Sigmoid colon (tissue), 7 donors: ENCODE results near the gene GFOD2. TPM values are rescaled to one million over a fixed set of nuclear protein-coding genes. Genes with fewer than 3 reads are reported as not detected.
A peak's percentile ranks its signal among the peaks of the same experiment; 100 is the strongest.

Experiments used
- DNase-seq: peaks from one replicate; pipeline ENCODE4 v3.0.0-alpha.2; 2019
- H3K27ac ChIP-seq, 4 donors: fragments of 200-600 bp; sonication (generic); one replicate each; pipeline ENCODE4 v1.5.1; 2016 to 2019; ENCODE audit warnings: mild to moderate bottlenecking in 1 of 4
- H3K27me3 ChIP-seq, 3 donors: fragments of 200-600 bp; sonication (generic); one replicate each; pipeline ENCODE4 v1.5.1; 2019; ENCODE audit warnings: mild to moderate bottlenecking in 1 of 3
- H3K36me3 ChIP-seq, 4 donors: fragments of 200-600 bp; sonication (generic); one replicate each; pipeline ENCODE4 v1.5.1; 2016 to 2019
- H3K4me1 ChIP-seq, 4 donors: fragments of 200-600 bp; sonication (generic); one replicate each; pipeline ENCODE4 v1.5.1; 2017 to 2019
- H3K4me3 ChIP-seq, 4 donors: fragments of 200-600 bp; sonication (generic); one replicate each; pipeline ENCODE4 v1.5.1; 2017 to 2019; ENCODE audit warnings: mild to moderate bottlenecking in 2 of 4, moderate library complexity in 1 of 4
- H3K9me3 ChIP-seq, 4 donors: fragments of 200-600 bp in 3 of 4; sonication (generic) in 3 of 4; one replicate each; pipeline versions ENCODE4 v1.5.1 to v1.6.1; 2013 to 2019
- CTCF ChIP-seq, 4 experiments: fragments of 450-650 bp in 3 of 4; fragments of 200-600 bp in 1 of 4; IDR thresholded peaks; one replicate each; pipeline ENCODE4 v1.5.1; 2016 to 2019; ENCODE audit warnings: antibody characterized with exemption in 4 of 4, mild to moderate bottlenecking in 3 of 4, moderate library complexity in 2 of 4
- EP300 ChIP-seq, 4 donors: sonication (generic); formaldehyde crosslinking; IDR thresholded peaks; one replicate each; pipeline ENCODE4 v1.6.1; 2017; ENCODE audit warnings: antibody characterized with exemption in 4 of 4
- POLR2A ChIP-seq, 2 donors: fragments of 450-650 bp; IDR thresholded peaks; one replicate each; pipeline ENCODE4 v1.6.1; 2016; ENCODE audit warnings: antibody characterized with exemption in 2 of 2, mild to moderate bottlenecking in 2 of 2, moderate library complexity in 2 of 2
- POLR2AphosphoS5 ChIP-seq, 4 donors: sonication (generic); formaldehyde crosslinking; IDR thresholded peaks; one replicate each; pipeline ENCODE4 v1.6.1; 2017; ENCODE audit warnings: antibody characterized with exemption in 4 of 4
- WGBS, 2 donors: extraction: QIAGEN DNeasy Blood & Tissue Kit; methylation state at CpG; one replicate each; pipeline ENCODE4 v1.1.7; 2013; 5-methylcytosine and 5-hydroxymethylcytosine counted together
- intact Hi-C: fragments of 100-400 bp; cut with DNase I; formaldehyde crosslinking; loops from one replicate; pipeline ENCODE4 v1.15.1; 2023
- polyA plus RNA-seq, 3 donors: library from polyadenylated mRNA; stranded (reverse); fragments of 200-250 nt; gene quantifications; one replicate each; pipeline ENCODE4 v1.2.3, GENCODE V29; 2013
- total RNA-seq, 4 donors: library from RNA; depleted of rRNA; stranded (reverse); fragments of >200 nt; gene quantifications; one replicate each; pipeline ENCODE4 v1.1.0, GENCODE V29; 2016
- donor health status: healthy with polysubstance abuse.
- donor health status: Bipolar disorder and iron deficiency.
- donor health status: healthy.

GFOD2 gene
- total and polyA plus RNA-seq, 7 donors = 8.1 to 19.5 (median 13.8) TPM

GRCh38 chr16:67709050-67709449 lies 10.1 kb downstream of the GFOD2 start:
- Histone ChIP-seq H3K27me3 (no peaks in the 10 kb centered on the region), H3K9me3 (no peaks in the 10 kb centered on the region), H3K4me1 (no peaks in the 10 kb centered on the region), H3K27ac (no peak overlapping the region), H3K4me3 (no peak overlapping the region), H3K36me3 (no peaks in the 10 kb centered on the region)
- peak; percentile 18 for DNase-seq
- intact Hi-C loops = no loop called here
- 96 to 97% methylated on average over 1 of the region's 1 CpG for WGBS, 2 donors
- TF ChIP-seq POLR2A (IDR thresholded peaks at IDR 0.05) = no peak
- TF ChIP-seq CTCF (IDR thresholded peaks at IDR 0.05) = no peak
- no peak for TF ChIP-seq EP300 (IDR thresholded peaks at IDR 0.05)

DNA sequence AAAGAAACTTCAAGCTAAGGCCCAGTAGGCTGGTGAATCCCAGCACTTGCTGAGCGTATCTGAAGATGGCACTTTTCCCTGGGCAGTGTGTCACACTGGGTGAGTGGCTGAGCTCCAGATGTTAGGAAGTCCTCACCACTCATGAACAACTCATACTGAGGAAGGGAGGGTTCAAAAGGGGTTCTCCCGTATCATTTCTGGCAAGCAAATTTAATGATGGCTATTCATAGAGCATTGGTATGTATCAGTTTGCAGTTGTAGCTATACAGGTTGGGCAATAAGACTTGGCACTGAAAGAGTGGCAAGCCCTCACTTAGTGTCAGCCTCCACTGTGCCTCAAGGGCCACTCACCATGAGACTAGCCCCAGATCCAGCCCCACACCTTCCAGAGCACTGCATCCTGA lies 10.7 kb downstream of the GFOD2 start:
- H3K27ac ChIP-seq = no peak overlapping the region
- H3K27me3 ChIP-seq = no peaks in the 10 kb centered on the region
- no peak overlapping the region for H3K4me3 ChIP-seq
- WGBS, 2 donors = 63 to 90% methylated on average over 2 of the region's 2 CpGs
- TF ChIP-seq EP300 (IDR thresholded peaks at IDR 0.05) (no peak), CTCF (IDR thresholded peaks at IDR 0.05) (no peak), POLR2A (IDR thresholded peaks at IDR 0.05) (no peak), POLR2AphosphoS5 (IDR thresholded peaks at IDR 0.05) (no peak)
- no peaks in the 10 kb centered on the region for H3K36me3 ChIP-seq
- intact Hi-C loops = no loop called here
- no peaks in the 10 kb centered on the region for H3K9me3 ChIP-seq
- DNase-seq = peak; percentile 32
- H3K4me1 ChIP-seq = no peaks in the 10 kb centered on the region

DNA sequence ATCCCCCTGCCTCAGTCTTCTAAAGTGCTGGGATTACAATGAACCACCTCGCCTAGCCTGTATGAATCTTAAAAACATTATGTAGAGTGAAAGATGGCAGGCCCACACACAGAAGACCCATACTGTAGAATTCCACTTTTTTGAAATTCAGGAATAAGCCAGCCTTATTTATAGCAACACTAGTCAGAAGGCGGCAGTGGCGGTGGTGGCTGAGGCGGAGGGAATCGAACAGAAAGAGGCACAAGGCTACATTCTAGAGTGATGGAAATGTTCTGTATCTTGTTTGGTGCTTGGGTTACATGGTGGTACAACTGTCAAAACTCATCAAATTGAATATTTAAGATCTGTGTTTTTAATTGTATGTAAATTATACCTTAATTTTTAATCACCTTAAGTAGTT lies 11.3 kb downstream of the GFOD2 start:
- 97 to 99% methylated on average over 5 of the region's 5 CpGs for WGBS, 2 donors
- H3K27ac ChIP-seq = no peak overlapping the region
- no peaks in the 10 kb centered on the region for H3K4me1 ChIP-seq
- no peaks in the 10 kb centered on the region for H3K27me3 ChIP-seq
- DNase-seq = peak; percentile 20
- no peak overlapping the region for H3K4me3 ChIP-seq
- no peaks in the 10 kb centered on the region for H3K36me3 ChIP-seq
- intact Hi-C loops = no loop called here
- TF ChIP-seq POLR2A (IDR thresholded peaks at IDR 0.05) = no peak
- TF ChIP-seq EP300 (IDR thresholded peaks at IDR 0.05) = no peak
- TF ChIP-seq CTCF (IDR thresholded peaks at IDR 0.05) = no peak
- no peak for TF ChIP-seq POLR2AphosphoS5 (IDR thresholded peaks at IDR 0.05)
- H3K9me3 ChIP-seq = no peaks in the 10 kb centered on the region

DNA sequence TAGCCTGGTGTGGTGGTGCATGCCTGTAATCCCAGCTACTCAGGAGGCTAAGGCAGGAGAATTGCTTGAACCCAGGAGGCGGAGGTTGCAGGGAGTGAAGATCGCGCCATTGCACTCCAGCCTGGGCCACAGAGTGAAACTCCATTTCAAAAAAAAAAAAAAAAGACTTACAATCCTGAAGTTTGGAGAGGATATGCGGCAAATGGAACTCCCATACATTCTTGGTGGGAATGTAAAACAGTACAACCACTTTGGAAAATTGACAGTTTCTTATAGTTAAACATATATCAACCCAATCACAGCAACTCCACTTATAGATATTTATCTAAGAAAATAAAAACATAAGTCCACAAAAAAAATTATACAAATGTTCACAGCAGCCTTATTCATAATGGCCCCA lies 11.9 kb downstream of the GFOD2 start:
- TF ChIP-seq POLR2A (IDR thresholded peaks at IDR 0.05) (no peak), CTCF (IDR thresholded peaks at IDR 0.05) (no peak), EP300 (IDR thresholded peaks at IDR 0.05) (no peak), POLR2AphosphoS5 (IDR thresholded peaks at IDR 0.05) (no peak)
- H3K4me1 ChIP-seq = no peaks in the 10 kb centered on the region
- no peak overlapping the region for H3K4me3 ChIP-seq
- DNase-seq = no peak
- H3K9me3 ChIP-seq = no peaks in the 10 kb centered on the region
- no peaks in the 10 kb centered on the region for H3K27me3 ChIP-seq
- H3K27ac ChIP-seq = no peak overlapping the region
- WGBS, 2 donors = 87 to 95% methylated on average over 4 of the region's 4 CpGs
- intact Hi-C loops = no loop called here
- no peaks in the 10 kb centered on the region for H3K36me3 ChIP-seq

DNA sequence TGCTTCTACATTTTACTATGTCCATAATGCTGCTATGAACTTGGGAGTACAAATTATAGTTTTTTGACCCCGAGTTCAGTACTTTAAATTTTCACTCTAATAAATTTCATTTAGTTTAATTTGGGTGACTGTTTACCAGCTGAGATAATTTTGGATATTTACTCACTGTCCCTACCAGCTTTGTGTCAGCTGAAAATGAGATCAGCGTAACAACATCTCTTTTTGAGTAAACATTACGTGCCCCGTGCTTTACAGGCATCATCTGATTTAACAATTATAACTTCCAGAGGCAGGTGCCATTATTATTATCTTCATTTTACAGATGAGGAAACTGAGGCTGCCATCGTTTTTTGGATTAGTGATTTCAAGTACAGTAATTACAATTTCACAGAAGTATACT lies 15.0 kb downstream of the GFOD2 start:
- Histone ChIP-seq H3K27me3 (no peaks in the 10 kb centered on the region), H3K4me1 (no peaks in the 10 kb centered on the region), H3K27ac (no peak overlapping the region), H3K4me3 (no peak overlapping the region), H3K9me3 (no peaks in the 10 kb centered on the region), H3K36me3 (no peaks in the 10 kb centered on the region)
- DNase-seq = no peak
- 80 to 88% methylated on average over 5 of the region's 5 CpGs for WGBS, 2 donors
- TF ChIP-seq EP300 (IDR thresholded peaks at IDR 0.05) = no peak
- no peak for TF ChIP-seq POLR2A (IDR thresholded peaks at IDR 0.05)
- no peak for TF ChIP-seq CTCF (IDR thresholded peaks at IDR 0.05)
- TF ChIP-seq POLR2AphosphoS5 (IDR thresholded peaks at IDR 0.05) = no peak
- intact Hi-C loops = no loop called here
